Measurements from ENCODE around the gene FARP1.

Gene FARP1

DNA sequence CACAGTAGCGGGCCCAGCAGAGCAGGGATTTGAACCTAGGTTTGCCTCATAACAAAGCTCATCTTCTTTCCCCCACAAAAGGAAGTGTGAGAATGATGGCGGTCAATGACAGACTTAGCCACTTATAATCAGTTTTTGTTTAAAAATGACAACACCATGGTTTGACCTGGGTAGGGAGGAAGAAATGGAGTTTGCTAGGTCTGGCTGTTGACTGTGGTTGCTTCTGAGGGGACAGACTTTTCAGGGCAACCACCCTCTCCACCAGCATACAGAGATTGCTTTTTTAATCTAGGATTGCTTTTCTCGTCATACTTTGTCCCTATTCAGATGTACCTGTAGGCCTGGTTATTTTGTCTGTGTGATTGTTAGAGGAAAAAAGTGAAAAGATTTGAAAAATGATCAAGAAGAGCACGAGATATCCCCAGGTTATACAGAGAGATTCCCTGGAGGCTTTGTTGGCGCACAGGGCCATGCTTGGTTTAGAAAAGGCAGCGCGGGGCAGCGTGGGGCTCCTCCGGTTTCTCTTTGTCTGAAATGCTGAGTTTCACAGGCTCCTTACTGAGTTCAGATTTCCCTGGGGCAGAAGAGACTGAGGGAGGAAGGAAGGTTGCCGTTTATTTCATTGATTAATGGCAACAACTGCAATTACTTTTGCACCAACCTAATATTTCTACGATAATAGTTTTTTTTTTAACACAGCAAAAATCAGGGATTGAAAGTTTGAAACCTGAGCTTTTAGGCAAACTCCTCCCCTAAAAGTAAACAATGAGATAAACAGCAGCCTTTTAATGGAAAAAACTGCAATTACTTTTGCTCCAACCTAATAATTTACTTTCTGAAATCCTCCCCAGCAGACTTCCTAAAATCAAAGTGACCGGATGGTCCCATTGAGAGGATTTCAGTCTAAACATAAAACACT lies 131.2 kb downstream of the FARP1 start:
- H3K4me1 ChIP-seq (ENCODE audit: control insufficient read depth, insufficient read depth, low read length, unreplicated experiment), result peaks cover 10% of the 10 kb centered on the region
- H3K79me2 ChIP-seq (ENCODE audit: control insufficient read depth, insufficient read depth, low read length, unreplicated experiment), result peaks cover 8% of the 10 kb centered on the region
- no peaks in the 10 kb centered on the region for H3K36me3 ChIP-seq (ENCODE audit: insufficient read depth, low read length)
- H3K4me3 ChIP-seq (ENCODE audit: low read depth, low read length), result no peak overlapping the region
- no peak overlapping the region for H3K27ac ChIP-seq (ENCODE audit: low read depth, low read length)
- no peaks in the 10 kb centered on the region for H3K27me3 ChIP-seq (ENCODE audit: insufficient read depth, low read length)
- no peak overlapping the region for H2AFZ ChIP-seq (ENCODE audit: low read length, unreplicated experiment)

DNA sequence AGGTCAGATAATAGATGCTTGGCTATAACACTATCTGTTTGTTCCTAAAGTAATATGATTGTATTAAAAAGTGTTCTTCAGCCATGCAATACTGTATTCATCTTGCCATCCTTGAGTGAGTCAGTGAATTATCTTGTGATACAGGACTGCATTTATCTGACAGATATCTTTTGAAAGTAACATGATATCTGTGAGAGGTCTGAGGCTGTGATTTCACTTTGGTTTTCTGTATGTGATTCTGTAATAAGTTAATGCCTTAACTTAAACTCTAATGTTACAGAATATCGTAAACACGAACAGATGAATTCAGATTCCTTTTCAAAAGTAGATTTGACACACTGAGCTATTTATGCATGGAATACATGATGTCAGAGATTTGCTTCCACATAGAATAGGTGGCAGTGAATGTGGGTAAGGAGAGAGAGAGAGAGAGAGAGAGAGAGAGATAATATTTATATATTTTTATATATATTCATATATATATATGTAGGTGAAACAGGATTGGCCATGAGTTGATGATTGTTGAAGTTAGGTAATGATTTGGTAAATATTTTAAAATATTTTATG lies 132.1 kb downstream of the FARP1 start:
- Histone ChIP-seq H3K4me1 (ENCODE audit: control insufficient read depth, insufficient read depth, low read length, unreplicated experiment) (peaks cover 10% of the 10 kb centered on the region), H3K27me3 (ENCODE audit: insufficient read depth, low read length) (no peaks in the 10 kb centered on the region), H3K36me3 (ENCODE audit: insufficient read depth, low read length) (no peaks in the 10 kb centered on the region), H3K27ac (ENCODE audit: low read depth, low read length) (no peak overlapping the region), H3K4me3 (ENCODE audit: low read depth, low read length) (no peak overlapping the region), H2AFZ (ENCODE audit: low read length, unreplicated experiment) (no peak overlapping the region), H3K79me2 (ENCODE audit: control insufficient read depth, insufficient read depth, low read length, unreplicated experiment) (peaks cover 8% of the 10 kb centered on the region)

DNA sequence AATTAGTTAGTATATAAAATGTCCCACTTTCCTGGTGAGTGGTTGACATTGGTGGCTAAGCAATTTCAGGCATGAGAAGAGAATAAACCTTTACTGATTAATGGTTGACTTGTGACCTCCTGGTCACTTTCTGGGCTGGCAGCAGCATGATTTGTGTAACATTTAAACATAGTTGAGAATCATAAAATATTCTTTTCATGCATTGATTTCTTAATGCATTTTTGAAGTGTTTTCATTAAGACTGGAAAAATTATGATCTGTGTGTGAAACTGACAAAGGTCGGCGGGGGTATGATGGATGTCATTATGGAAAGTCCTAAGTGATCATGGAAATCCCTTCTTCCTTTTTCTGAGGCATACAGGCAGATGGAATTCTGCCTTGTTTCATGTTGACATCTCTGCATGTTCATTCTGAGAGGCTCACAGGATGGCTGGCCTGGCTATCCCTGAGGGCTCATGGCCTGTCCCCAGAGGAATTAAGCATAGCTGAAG lies 132.8 kb downstream of the FARP1 start:
- H3K36me3 ChIP-seq (ENCODE audit: insufficient read depth, low read length), result no peaks in the 10 kb centered on the region
- H3K4me3 ChIP-seq (ENCODE audit: low read depth, low read length), result no peak overlapping the region
- no peak overlapping the region for H2AFZ ChIP-seq (ENCODE audit: low read length, unreplicated experiment)
- peaks cover 8% of the 10 kb centered on the region for H3K79me2 ChIP-seq (ENCODE audit: control insufficient read depth, insufficient read depth, low read length, unreplicated experiment)
- no peak overlapping the region for H3K27ac ChIP-seq (ENCODE audit: low read depth, low read length)
- no peaks in the 10 kb centered on the region for H3K27me3 ChIP-seq (ENCODE audit: insufficient read depth, low read length)
- H3K4me1 ChIP-seq (ENCODE audit: control insufficient read depth, insufficient read depth, low read length, unreplicated experiment), result peaks cover 10% of the 10 kb centered on the region

DNA sequence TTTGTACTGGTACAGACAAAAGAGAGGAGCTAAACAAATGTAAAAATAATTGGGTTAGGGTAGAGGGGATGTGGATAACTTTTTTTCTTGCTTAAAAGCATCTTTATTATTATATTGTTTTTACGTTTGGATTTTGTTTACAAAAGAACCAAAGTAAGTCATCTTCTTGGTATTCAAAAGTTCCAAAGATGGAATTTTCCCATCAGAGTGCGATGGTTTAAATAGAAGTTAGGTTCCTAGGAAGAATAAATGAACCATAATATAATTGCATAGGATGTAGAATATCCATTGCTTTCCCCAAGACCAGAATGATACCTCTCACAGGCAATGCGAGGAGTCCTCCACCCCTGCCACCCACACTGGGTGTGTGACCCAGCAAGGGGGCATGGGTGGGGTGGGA lies 133.6 kb downstream of the FARP1 start:
- Histone ChIP-seq H3K27me3 (ENCODE audit: insufficient read depth, low read length) (no peaks in the 10 kb centered on the region), H3K27ac (ENCODE audit: low read depth, low read length) (no peak overlapping the region), H3K4me1 (ENCODE audit: control insufficient read depth, insufficient read depth, low read length, unreplicated experiment) (peaks cover 10% of the 10 kb centered on the region), H2AFZ (ENCODE audit: low read length, unreplicated experiment) (no peak overlapping the region), H3K79me2 (ENCODE audit: control insufficient read depth, insufficient read depth, low read length, unreplicated experiment) (peaks cover 8% of the 10 kb centered on the region), H3K36me3 (ENCODE audit: insufficient read depth, low read length) (no peaks in the 10 kb centered on the region), H3K4me3 (ENCODE audit: low read depth, low read length) (no peak overlapping the region)

DNA sequence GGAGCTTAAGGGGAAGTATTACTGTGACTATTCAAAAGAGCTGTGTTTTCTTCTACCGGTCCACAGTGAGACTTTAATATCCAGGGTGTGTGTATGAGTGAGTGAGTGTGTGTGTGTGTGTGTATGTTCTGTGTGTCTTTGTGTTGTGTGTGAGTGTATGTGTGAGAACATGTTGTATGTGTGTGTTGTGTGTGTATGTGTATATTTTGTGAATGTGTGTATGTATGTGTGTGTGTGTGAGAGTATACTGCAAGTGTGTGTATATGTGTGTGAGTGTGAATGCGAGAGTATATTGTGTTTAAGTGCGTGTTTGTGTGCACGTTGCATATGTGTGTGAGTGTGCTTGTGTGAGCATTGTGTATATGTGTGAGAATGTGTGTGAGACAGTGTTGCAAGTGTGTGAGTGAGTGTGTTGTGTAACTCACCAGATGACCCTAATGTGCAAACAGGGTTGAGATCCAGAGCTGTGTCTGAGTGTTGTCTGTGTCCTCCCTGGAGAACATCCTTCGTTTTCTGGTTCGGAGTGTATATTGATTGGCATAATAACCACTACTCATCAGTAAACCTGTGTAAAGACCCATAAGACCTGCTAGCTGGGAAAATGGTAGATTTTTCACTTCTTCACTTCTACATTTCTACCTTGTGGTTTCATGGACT lies 135.3 kb downstream of the FARP1 start:
- no peak overlapping the region for H3K27ac ChIP-seq (ENCODE audit: low read depth, low read length)
- H2AFZ ChIP-seq (ENCODE audit: low read length, unreplicated experiment), result no peak overlapping the region
- H3K27me3 ChIP-seq (ENCODE audit: insufficient read depth, low read length), result no peaks in the 10 kb centered on the region
- no peaks in the 10 kb centered on the region for H3K36me3 ChIP-seq (ENCODE audit: insufficient read depth, low read length)
- peaks cover 10% of the 10 kb centered on the region for H3K4me1 ChIP-seq (ENCODE audit: control insufficient read depth, insufficient read depth, low read length, unreplicated experiment)
- peaks cover 6% of the 10 kb centered on the region for H3K79me2 ChIP-seq (ENCODE audit: control insufficient read depth, insufficient read depth, low read length, unreplicated experiment)
- H3K4me3 ChIP-seq (ENCODE audit: low read depth, low read length), result no peak overlapping the region

DNA sequence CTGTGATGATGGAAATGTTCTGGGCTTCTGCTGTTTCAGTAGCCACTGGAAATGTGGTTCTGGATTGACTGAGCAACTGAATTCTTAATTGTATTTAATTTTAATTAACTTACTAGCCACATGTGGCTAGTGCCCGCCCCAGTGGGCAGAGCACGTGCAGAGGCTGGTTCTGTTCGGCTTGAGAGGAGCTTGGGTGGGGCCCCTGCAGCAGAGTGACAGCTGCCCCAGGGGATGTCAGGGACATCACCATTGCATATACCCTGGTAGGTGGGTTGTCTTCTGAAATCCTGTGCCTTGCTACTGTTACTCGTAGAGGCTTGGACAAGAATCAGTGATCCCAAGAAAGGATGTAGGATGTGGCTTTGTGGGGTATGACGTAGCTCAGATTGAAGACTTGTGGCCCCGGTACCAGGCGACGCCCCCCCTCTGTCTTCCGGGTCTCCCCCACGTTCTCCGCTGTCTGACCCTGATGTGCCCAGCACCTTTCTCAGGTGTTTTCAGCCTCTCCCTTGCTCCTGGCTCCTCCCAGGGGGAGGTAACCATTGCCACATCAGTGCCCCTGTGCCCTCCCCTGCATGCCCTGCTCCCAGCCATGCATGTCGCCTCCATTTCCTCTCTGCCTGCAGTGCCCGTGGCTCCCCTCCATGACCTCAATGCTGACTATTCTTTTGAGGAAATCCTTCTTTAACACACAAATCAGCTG lies 136.7 kb downstream of the FARP1 start:
- Histone ChIP-seq H3K4me1 (ENCODE audit: control insufficient read depth, insufficient read depth, low read length, unreplicated experiment) (peaks cover 6% of the 10 kb centered on the region), H3K27me3 (ENCODE audit: insufficient read depth, low read length) (no peaks in the 10 kb centered on the region), H3K36me3 (ENCODE audit: insufficient read depth, low read length) (no peaks in the 10 kb centered on the region), H3K4me3 (ENCODE audit: low read depth, low read length) (no peak overlapping the region), H2AFZ (ENCODE audit: low read length, unreplicated experiment) (no peak overlapping the region), H3K79me2 (ENCODE audit: control insufficient read depth, insufficient read depth, low read length, unreplicated experiment) (peaks cover 2% of the 10 kb centered on the region), H3K27ac (ENCODE audit: low read depth, low read length) (no peak overlapping the region)

DNA sequence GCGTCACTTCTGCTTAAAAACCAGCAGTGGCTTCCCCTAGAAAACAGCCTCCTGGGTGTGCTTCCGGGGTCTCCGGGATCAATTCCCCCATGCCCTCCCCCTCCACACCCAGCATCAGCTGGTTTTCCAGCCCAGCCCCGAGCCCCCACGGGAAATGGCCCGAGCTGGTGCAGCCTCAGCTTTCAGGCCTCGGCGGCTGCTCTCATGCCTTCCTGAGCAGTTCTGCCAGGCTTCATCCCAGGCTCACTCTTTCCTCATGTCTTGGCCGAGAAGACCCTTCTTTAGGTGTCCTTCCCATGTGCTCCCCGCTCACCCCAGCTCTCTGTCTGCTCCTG lies 137.2 kb downstream of the FARP1 start:
- H3K27me3 ChIP-seq (ENCODE audit: insufficient read depth, low read length), result no peaks in the 10 kb centered on the region
- peaks cover 4% of the 10 kb centered on the region for H3K4me1 ChIP-seq (ENCODE audit: control insufficient read depth, insufficient read depth, low read length, unreplicated experiment)
- H3K4me3 ChIP-seq (ENCODE audit: low read depth, low read length), result no peak overlapping the region
- H3K27ac ChIP-seq (ENCODE audit: low read depth, low read length), result no peak overlapping the region
- H3K79me2 ChIP-seq (ENCODE audit: control insufficient read depth, insufficient read depth, low read length, unreplicated experiment), result peaks cover 2% of the 10 kb centered on the region
- H3K36me3 ChIP-seq (ENCODE audit: insufficient read depth, low read length), result no peaks in the 10 kb centered on the region
- H2AFZ ChIP-seq (ENCODE audit: low read length, unreplicated experiment), result no peak overlapping the region

DNA sequence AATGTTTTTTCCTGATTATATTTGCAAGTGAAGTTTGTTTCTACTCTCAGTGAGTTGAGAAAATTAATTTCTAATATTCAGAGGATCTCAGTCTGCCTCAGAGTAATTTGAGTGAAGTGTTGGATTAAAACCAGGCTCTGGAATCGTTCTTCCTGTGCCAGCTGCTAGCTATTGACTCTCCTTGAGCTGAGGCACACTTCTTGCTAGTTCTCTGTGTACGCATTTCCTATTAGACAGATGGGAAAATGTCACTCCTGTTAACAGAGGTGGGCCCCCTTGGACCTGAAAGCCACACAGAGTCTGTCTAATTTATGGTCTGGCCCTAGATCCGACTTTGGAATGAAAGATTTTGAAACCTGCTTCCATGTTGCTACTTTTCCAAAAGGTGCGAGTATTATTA lies 141.8 kb downstream of the FARP1 start:
- H3K4me1 ChIP-seq (ENCODE audit: control insufficient read depth, insufficient read depth, low read length, unreplicated experiment), result no peaks in the 10 kb centered on the region
- H3K27ac ChIP-seq (ENCODE audit: low read depth, low read length), result no peak overlapping the region
- no peak overlapping the region for H3K4me3 ChIP-seq (ENCODE audit: low read depth, low read length)
- H3K79me2 ChIP-seq (ENCODE audit: control insufficient read depth, insufficient read depth, low read length, unreplicated experiment), result no peaks in the 10 kb centered on the region
- no peaks in the 10 kb centered on the region for H3K36me3 ChIP-seq (ENCODE audit: insufficient read depth, low read length)
- H3K27me3 ChIP-seq (ENCODE audit: insufficient read depth, low read length), result no peaks in the 10 kb centered on the region
- H2AFZ ChIP-seq (ENCODE audit: low read length, unreplicated experiment), result no peak overlapping the region

DNA sequence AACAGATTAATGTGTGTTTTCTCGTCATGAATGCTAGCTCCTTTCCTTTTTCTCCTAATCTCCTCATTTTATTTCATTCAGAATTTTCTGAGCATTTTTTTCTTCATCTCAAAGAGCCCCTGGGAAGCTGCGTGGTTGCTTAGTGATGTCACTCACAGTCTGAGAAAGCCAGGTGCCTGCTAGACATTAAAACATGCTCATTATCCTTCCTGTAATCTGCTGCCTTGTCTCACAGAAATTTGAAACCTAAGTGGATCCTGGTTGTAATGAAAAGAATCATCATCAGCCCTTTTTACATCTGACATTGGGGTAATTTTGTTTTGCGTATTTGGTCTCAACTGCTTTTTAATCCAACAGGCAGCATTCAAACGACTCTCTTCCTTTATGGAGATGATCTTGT lies 142.4 kb downstream of the FARP1 start:
- H3K4me3 ChIP-seq (ENCODE audit: low read depth, low read length), result no peak overlapping the region
- H2AFZ ChIP-seq (ENCODE audit: low read length, unreplicated experiment), result no peak overlapping the region
- H3K79me2 ChIP-seq (ENCODE audit: control insufficient read depth, insufficient read depth, low read length, unreplicated experiment), result no peaks in the 10 kb centered on the region
- H3K27me3 ChIP-seq (ENCODE audit: insufficient read depth, low read length), result no peaks in the 10 kb centered on the region
- no peaks in the 10 kb centered on the region for H3K4me1 ChIP-seq (ENCODE audit: control insufficient read depth, insufficient read depth, low read length, unreplicated experiment)
- no peak overlapping the region for H3K27ac ChIP-seq (ENCODE audit: low read depth, low read length)
- no peaks in the 10 kb centered on the region for H3K36me3 ChIP-seq (ENCODE audit: insufficient read depth, low read length)

DNA sequence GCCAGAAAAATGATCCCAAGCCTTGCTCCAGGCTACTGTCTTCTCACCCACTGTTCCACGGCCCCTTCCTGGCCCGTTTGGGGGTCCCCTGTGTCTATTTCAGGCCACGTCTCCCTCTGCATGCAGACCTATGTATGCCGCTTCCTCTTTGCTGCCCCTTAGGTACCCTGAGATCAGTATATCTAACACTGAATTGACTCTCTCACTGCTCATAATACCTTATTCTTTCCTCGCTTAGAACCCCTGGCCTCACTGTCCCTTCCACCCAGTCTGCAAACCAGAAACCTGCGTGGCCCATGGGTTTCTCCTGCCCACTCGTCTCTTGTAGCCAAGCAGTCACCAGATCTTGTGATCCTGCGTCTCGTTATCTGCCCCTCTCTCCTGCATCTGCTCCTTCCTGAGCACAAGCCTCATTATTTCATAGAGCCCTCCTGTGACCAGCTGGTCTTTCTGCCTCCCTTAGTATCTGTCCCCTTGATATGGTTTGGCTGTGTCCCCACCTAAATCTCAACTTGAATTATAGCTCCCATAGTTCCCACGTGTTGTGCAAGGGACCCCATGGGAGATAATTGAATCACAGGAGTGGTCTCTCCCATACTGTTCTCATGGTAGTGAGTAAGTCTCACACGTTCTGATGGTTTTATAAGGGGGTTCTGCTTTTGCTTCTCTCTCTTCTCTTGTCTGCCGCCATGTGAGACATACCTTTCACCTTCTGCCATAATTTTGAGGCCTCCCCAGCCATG lies 143.1 kb downstream of the FARP1 start:
- Histone ChIP-seq H2AFZ (ENCODE audit: low read length, unreplicated experiment) (no peak overlapping the region), H3K27me3 (ENCODE audit: insufficient read depth, low read length) (no peaks in the 10 kb centered on the region), H3K4me1 (ENCODE audit: control insufficient read depth, insufficient read depth, low read length, unreplicated experiment) (no peaks in the 10 kb centered on the region), H3K27ac (ENCODE audit: low read depth, low read length) (no peak overlapping the region), H3K79me2 (ENCODE audit: control insufficient read depth, insufficient read depth, low read length, unreplicated experiment) (no peaks in the 10 kb centered on the region), H3K36me3 (ENCODE audit: insufficient read depth, low read length) (no peaks in the 10 kb centered on the region), H3K4me3 (ENCODE audit: low read depth, low read length) (no peak overlapping the region)

All from ACC112 (cell line).